Pons (tissue), 1 donor: ENCODE data around the gene FKBP14.
A peak's percentile ranks its signal among the peaks of the same experiment; 100 is the strongest.

Experiments
- DNase-seq: peaks from one replicate; pipeline ENCODE4 v3.0.0-alpha.2; 2016; ENCODE audit warnings: low spot score

The FKBP14 gene

GRCh38 chr7:30026229-30027064 is at the start of gene FKBP14:
FKBP14 (minus strand) TSS chr7:30026702; CDS start chr7:30026508, 194 bp downstream.
- peak; percentile 98 for DNase-seq

- peak; percentile 55 for DNase-seq
These were observed 48.0 kb upstream of the FKBP14 start for GRCh38 chr7:30074422-30075030.

- no peak for DNase-seq
These were observed 46.2 kb upstream of the FKBP14 start for GRCh38 chr7:30072735-30073134.

- no peak for DNase-seq
These were observed 43.5 kb upstream of the FKBP14 start for GRCh38 chr7:30070052-30070451.

- DNase-seq, result no peak
These were observed 42.8 kb upstream of the FKBP14 start for GRCh38 chr7:30069096-30069867.

GRCh38 chr7:30068117-30068516 is 41.6 kb upstream of the FKBP14 start:
- no peak for DNase-seq

GRCh38 chr7:30066687-30067086 is 40.2 kb upstream of the FKBP14 start:
- DNase-seq, result no peak

- no peak for DNase-seq
These were observed 39.2 kb upstream of the FKBP14 start for GRCh38 chr7:30065746-30066145.

GRCh38 chr7:30062587-30062986 is 36.1 kb upstream of the FKBP14 start:
- DNase-seq, result peak; percentile 84

GRCh38 chr7:30061786-30062185 is 35.3 kb upstream of the FKBP14 start:
- peak; percentile 17 for DNase-seq

GRCh38 chr7:30057741-30058140 is 31.2 kb upstream of the FKBP14 start:
- DNase-seq, result no peak

- DNase-seq, result no peak
These were observed 26.6 kb upstream of the FKBP14 start for GRCh38 chr7:30053068-30053467.

- no peak for DNase-seq
These were observed 22.7 kb upstream of the FKBP14 start for GRCh38 chr7:30049173-30049572.

- no peak for DNase-seq
These were observed 22.1 kb upstream of the FKBP14 start for GRCh38 chr7:30048582-30048981.

GRCh38 chr7:30047124-30047523 is 20.6 kb upstream of the FKBP14 start:
- no peak for DNase-seq

GRCh38 chr7:30046127-30046770 is 19.7 kb upstream of the FKBP14 start:
- DNase-seq, result no peak

- no peak for DNase-seq
These were observed 15.2 kb upstream of the FKBP14 start for GRCh38 chr7:30041526-30042269.

GRCh38 chr7:30040938-30041337 is 14.4 kb upstream of the FKBP14 start:
- no peak for DNase-seq

- DNase-seq, result no peak
These were observed 11.9 kb upstream of the FKBP14 start for GRCh38 chr7:30038196-30038980.

GRCh38 chr7:30036220-30036619 is 9.7 kb upstream of the FKBP14 start:
- no peak for DNase-seq

- DNase-seq, result no peak
These were observed 8.0 kb upstream of the FKBP14 start for GRCh38 chr7:30034501-30034900.
